ENCODE results near the gene ADCY10.

The ADCY10 gene

GRCh38 chr1:167782946-167783345 is 131.0 kb downstream of the ADCY10 start:
- no peak for DNase-seq

- no peak for DNase-seq
These were observed 132.4 kb downstream of the ADCY10 start for GRCh38 chr1:167781558-167781957.

- DNase-seq = no peak
These were observed 136.7 kb downstream of the ADCY10 start for GRCh38 chr1:167777269-167777650.

GRCh38 chr1:167776616-167777268 is 137.2 kb downstream of the ADCY10 start:
- no peak for DNase-seq

GRCh38 chr1:167776151-167776550 is 137.8 kb downstream of the ADCY10 start:
- DNase-seq = no peak

GRCh38 chr1:167775178-167775577 is 138.8 kb downstream of the ADCY10 start:
- no peak for DNase-seq

- no peak for DNase-seq
These were observed 139.2 kb downstream of the ADCY10 start for GRCh38 chr1:167774710-167775109.

GRCh38 chr1:167773516-167773915 is 140.4 kb downstream of the ADCY10 start:
- no peak for DNase-seq

- DNase-seq = no peak
These were observed 141.5 kb downstream of the ADCY10 start for GRCh38 chr1:167772436-167772835.

GRCh38 chr1:167770127-167770526 is 143.8 kb downstream of the ADCY10 start:
- no peak for DNase-seq

- DNase-seq = no peak
These were observed 146.2 kb downstream of the ADCY10 start for GRCh38 chr1:167767761-167768160.

- no peak for DNase-seq
These were observed 147.4 kb downstream of the ADCY10 start for GRCh38 chr1:167766538-167766937.

GRCh38 chr1:167765496-167765895 is 148.4 kb downstream of the ADCY10 start:
- no peak for DNase-seq

GRCh38 chr1:167764458-167765330 is 149.2 kb downstream of the ADCY10 start:
- no peak for DNase-seq

- DNase-seq = peak in 43 of 56 donors; percentile 4 to 73 (median 42)
These were observed 150.3 kb downstream of the ADCY10 start for GRCh38 chr1:167763525-167764220.

GRCh38 chr1:167762061-167762746 is 151.7 kb downstream of the ADCY10 start:
- DNase-seq = no peak

GRCh38 chr1:167761400-167761799 is 152.5 kb downstream of the ADCY10 start:
- no peak for DNase-seq
